SKM-1 (cell line): ENCODE data around the gene EDDM3A.
"Not testable (repeated sequence)": the region's sequence is repeated elsewhere in the genome, so short reads cannot be mapped to it uniquely, and the experiment has no call there.

Experiments
- DNase-seq: peaks from one replicate; lab custom pipeline; 2025; ENCODE audit not compliant: unreplicated experiment; lab: John Stamatoyannopoulos, UW

Gene EDDM3A

GRCh38 chr14:20745571-20746358 lies at the start of gene EDDM3A:
Gene EDDM3A (plus strand): TSS chr14:20745887. CDS start chr14:20747581, 1,694 bp downstream.
- DNase-seq: no peak

DNA sequence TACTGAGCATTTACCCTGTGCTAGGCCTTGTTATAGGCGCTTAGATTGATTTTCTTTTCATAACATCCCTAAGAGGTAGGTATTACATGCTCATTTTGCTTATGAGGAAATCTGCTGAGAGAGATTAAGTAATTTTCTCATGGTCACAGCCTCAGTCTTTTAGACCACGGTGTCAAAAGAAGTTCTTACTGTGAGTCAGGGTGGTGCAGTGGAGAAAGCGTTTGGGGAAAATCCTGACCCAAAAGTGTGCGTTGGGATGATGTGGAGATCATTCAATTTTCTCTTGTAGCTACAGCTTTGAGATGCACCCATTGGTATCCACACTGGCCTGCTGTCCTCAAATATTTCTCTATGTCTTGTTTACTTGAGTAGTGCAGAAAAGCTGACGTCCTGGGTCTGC lies 48.9 kb upstream of the EDDM3A start:
- DNase-seq: no peak

DNA sequence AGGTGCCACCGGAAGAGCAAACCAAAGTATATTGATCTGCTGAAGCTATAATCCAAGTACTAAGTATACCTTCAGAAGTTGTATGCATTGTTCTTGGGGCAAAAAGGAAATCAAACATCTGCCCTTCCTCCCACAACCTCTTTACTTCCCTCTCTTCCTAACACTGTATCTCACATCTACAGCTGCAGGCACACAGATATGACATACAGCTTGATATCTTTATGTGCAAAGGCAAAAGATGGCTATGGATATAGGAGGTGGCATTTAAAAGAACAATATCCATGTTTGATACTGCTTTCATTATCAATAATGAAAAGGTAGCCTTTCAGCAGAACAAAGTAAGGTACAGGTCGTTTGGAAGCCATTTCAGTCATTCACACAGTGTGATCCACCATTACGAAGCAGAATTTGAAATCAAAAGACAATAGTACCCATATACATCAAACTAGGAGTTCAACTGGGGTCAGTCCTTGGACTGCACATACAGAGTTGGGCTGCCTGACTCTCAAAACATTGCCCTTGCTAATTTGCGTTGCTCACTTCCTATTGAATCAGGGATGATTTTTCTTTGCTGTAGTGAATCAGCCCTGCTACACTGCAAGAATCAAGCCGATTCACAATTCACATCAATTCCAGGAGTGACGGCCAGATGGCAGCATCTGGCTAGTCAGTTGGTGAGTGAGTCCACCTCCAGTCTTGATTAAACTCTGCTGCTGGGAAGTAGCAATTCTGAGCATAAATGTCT lies 48.2 kb upstream of the EDDM3A start:
- DNase-seq: peak; percentile 8

- DNase-seq: no peak
Observed at GRCh38 chr14:20698018-20698329, 47.7 kb upstream of the EDDM3A start.

DNA sequence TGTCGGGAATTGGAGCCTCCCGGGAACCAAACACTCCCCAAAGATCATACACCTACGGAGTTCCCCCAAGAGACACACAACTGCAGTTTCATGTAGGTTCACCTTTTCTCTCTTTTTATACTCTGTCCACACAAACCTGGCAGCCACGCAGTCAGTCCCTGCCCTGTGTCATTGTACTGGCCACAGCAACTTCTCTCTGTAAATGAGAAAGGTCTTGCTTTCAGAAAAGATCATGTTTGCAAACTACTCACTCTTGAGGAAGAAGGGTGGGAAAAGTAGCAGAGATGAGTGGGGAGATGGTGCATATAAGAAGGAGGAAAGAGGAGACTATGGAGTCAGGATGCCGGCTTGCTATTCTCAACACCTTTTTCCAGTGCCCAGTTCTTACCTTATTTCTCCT lies 46.8 kb upstream of the EDDM3A start:
- no peak for DNase-seq

GRCh38 chr14:20699931-20700330 lies 45.8 kb upstream of the EDDM3A start:
- no peak for DNase-seq

DNA sequence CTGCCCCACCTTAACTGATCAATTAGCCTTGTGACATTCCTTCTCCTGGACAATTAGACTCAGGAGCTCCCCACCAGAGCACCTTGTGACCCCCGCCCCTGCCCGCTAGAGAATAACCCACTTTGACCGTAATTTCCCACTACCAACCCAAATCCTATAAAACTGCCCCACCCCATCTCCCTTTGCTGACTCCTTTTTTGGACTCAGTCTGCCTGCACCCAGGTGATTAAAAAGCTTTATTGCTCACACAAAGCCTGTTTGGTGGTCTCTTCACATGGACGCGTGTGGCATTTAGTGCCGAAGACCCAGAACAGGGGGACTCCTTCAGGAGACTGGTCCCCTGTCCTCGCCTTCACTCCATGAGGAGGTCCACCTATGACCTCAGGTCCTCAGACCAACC lies 44.7 kb upstream of the EDDM3A start:
- not testable (repeated sequence) for DNase-seq

GRCh38 chr14:20706657-20707355 lies 38.9 kb upstream of the EDDM3A start:
- DNase-seq: no peak

- DNase-seq: no peak
Observed at GRCh38 chr14:20707622-20708021, 38.1 kb upstream of the EDDM3A start.

DNA sequence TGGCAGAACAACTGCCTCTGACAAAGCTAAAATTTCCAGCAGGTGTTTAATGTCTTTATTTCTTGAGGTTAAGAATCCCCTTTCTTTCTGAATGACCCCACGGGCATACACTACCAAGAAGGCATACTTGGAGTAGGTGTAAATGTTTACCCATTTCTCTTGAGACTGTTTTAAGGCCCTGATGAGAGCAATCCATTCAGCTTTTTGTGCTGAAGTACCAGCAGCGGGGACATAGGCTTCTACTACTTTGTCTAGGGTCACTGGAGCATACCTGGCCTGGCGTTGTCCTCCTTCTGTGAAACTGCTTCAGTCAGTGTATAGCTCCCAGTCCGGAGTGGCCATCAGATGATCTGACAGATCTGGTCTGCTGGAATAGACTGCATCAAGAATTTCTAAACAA lies 34.4 kb upstream of the EDDM3A start:
- no peak for DNase-seq

DNA sequence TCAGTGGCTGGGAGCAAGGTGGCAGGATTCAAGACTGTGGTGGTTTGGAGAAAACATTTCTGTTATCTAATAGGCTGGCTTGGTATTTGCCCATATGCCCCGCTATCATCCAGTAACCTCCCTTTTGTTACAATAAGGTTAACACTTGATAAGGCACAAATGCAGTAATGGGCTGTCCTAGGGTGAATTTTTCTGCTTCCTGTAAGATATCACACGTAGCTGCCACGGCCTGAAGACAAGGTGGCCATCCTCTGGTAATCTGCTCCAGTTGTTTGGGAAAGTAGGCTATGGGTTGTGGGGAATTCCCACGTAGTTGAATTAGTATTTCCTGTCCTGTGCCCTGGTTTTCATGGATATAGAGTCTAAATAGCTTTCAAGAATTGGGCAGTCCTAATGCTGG lies 34.0 kb upstream of the EDDM3A start:
- no peak for DNase-seq

GRCh38 chr14:20712904-20713303 lies 32.8 kb upstream of the EDDM3A start:
- no peak for DNase-seq

DNA sequence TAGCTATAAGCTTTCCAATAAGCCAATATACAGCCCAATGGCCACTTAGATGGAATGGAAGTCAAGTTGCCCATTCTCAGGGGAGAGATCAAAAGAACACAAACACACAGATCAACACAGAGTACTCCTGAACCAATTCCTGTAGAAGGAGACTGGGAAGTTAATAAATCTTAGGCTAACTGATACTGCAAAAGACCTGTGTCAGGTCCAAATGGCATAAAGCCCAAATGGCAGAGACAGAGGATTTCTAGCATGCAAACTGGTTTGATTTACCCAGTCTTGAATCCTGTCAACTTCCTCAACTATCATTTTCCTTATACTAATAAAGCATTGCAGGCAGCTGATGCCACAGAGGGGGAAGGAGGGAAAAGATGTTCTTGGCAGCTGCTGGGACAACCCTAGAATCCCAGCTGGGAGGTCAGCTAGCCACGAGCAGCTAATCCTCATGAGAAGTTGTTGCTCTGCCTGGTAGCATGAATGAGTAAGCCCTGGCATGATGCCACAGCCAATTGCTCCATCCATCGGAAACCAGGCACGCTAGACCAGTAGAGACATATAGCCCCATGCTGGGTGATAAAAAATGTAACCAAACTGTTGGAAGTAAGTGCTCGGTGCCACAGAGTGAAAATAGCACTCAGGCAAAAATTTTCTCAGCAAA lies 31.0 kb upstream of the EDDM3A start:
- DNase-seq: no peak

- no peak for DNase-seq
Observed at GRCh38 chr14:20719777-20720176, 25.9 kb upstream of the EDDM3A start.

DNA sequence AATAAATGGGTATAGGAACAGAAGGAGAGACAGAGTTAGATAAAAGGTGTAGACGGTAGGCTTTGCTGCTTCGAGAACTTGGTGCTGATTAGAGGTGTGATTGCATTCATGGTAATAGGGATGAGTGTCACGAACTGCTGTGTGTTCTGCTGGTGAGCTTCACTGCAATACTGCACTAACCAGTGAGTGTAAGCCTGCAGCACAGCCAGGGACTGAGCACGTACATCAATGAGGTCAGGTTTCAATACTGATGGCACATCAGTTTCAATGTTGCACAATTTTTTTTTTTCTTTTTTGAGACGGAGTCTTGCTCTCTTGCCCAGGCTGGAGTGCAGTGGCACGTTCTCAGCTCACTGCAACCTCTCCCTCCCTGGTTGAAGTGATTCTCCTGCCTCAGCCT lies 24.9 kb upstream of the EDDM3A start:
- no peak for DNase-seq

DNA sequence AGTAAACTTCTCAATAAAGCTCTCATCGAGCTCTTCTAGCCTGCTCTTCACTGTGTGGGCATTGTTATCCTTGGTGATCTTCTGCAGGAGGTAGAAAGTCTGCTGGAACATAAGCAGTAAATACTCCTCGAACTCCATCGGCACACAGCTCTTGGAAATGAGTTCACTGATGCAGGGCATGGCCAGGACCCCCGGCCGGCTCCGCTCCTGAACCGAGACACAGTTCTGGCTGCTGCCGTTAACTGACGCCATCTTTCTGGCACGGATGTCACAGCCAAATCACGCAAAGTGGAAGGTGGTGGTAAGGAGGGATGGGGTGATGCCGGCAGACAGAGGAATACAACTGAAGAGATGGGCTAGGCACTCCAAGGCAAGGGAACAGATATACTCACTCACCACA lies 23.7 kb upstream of the EDDM3A start:
- no peak for DNase-seq

DNA sequence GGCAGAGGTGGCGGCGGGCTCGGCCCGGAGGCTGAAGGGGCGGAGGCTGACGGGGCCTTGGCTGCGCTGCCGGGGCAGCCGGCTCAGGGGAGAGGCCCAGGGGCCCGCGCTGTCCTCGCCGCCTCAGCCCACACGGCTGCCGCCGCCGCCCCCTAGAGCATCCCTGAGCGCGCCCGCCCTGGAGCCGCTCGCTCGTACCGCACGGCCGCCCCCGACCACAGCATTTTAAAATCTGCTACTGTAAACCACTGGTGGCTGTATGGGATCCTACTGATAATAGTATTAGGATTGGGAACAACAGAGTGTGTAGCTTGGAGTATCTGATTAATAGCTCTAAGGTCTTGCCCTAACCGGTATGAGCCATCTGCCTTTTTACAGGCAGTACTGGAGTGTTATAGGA lies 22.2 kb upstream of the EDDM3A start:
- no peak for DNase-seq

DNA sequence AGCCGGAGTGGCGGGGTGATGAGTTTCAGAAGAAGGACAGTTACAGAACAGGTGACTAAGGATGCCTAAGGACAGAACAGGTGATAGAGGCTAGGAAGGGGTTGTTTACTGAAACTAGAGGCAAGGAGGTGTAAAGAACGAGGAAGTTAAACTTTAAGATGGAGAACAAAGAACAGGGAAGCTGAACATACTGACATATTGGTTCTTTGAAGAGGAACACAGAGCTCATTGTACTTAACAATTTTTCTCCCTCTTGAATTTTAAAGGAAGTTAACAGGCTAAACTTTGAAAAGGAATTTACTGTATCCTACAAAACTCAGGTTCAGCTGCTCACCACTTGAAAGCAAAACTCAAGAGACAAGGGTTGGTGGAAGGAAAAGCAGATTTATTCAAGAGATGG lies 19.6 kb upstream of the EDDM3A start:
- DNase-seq: not testable (repeated sequence)

GRCh38 chr14:20726531-20726930 lies 19.2 kb upstream of the EDDM3A start:
- no peak for DNase-seq

- no peak for DNase-seq
Observed at GRCh38 chr14:20730891-20731290, 14.8 kb upstream of the EDDM3A start.

- no peak for DNase-seq
Observed at GRCh38 chr14:20732477-20732876, 13.2 kb upstream of the EDDM3A start.
